ENCODE data around the gene USE1.

The USE1 gene

GRCh38 chr19:17205237-17206140 lies 9.7 kb upstream of the USE1 start:
- H3K4me3 ChIP-seq (ENCODE audit: low read depth, low read length): no peak overlapping the region

DNA sequence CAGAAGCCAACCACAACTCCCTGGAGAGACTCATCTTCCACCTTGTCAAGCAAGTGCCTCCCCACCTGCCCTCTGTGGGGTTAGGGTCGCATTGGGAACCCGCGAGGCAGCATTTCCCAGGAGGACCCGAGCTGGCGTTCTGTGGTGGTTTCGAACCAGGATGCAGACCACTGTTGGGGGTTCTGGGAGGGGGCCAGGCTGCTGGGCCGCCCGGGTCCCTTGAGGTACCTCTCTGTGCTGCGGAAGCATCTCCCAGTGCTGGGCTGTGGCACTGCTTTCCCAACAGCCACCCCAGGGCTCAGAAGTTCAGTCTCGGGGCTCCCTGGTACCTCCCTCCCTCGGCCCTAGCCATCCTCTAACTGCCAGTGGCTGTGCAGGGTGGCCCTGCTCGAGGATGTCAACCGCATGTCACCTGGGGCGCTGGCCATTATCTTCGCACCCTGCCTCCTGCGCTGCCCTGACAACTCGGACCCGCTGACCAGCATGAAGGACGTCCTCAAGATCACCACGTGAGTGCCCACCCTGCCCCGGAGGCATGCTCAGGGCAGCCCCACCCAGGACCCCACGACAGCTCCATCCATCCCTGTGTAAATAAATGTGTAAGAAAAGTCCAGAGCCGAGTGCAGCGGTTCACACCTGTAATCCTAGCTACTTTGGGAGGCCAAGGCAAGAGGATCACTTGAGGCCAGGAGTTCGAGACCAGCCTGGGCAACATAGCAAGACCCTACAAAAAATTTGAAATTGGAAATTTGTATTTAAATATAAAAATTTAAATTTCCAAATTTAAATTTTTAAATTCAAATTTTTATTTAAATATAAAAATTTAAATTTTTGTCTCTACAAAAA lies 8.2 kb upstream of the USE1 start:
- no peak overlapping the region for H3K4me3 ChIP-seq (ENCODE audit: low read depth, low read length)

- H3K4me3 ChIP-seq (ENCODE audit: low read depth, low read length): no peak overlapping the region
Observed at GRCh38 chr19:17209126-17210036, 5.8 kb upstream of the USE1 start.

- H3K4me3 ChIP-seq (ENCODE audit: low read depth, low read length): no peak overlapping the region
Observed at GRCh38 chr19:17210296-17210695, 4.9 kb upstream of the USE1 start.

DNA sequence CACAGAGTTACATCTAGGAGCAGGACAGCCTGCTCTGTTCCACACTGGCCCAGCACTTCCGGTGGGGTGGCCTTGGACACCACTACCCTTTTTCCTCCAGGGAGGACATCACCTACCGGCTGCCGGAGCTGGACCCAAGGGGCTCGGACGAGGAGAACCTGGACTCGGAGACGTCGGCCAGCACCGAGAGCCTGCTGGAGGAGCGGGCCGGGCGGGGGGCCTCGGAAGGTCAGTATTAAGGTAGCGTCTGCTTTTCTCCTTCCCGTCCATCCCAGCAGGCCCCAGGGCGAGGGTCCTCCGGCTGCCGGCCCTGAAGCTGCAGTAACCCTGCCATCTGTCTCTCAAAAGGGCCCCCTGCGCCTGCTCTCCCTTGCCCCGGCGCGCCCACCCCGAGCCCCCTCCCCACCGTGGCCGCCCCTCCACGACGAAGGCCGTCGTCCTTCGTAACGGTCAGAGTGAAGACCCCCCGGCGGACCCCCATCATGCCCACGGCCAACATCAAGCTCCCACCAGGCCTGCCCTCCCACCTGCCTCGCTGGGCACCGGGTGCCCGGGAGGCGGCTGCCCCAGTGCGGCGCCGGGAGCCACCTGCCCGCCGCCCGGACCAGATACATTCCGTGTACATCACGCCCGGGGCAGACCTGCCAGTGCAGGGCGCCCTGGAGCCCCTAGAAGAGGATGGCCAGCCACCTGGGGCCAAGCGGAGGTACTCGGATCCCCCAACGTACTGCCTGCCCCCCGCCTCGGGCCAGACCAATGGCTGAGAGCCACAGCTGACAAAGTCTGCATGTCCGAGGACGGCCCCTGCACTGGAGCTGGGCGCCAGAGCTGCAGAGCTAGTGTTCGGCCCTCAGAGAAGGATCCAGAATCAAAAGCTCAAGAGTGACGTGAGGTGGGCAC lies 3.4 kb upstream of the USE1 start:
- no peak overlapping the region for H3K4me3 ChIP-seq (ENCODE audit: low read depth, low read length)

GRCh38 chr19:17213334-17213733 lies 1.8 kb upstream of the USE1 start:
- H3K4me3 ChIP-seq (ENCODE audit: low read depth, low read length): no peak overlapping the region

GRCh38 chr19:17214508-17215126 lies 540 bp upstream of the USE1 start:
- H3K4me3 ChIP-seq (ENCODE audit: low read depth, low read length): peak overlapping the region; percentile 89

GRCh38 chr19:17216058-17216670 lies 1.0 kb downstream of the USE1 start:
- peak overlapping the region; percentile 10 for H3K4me3 ChIP-seq (ENCODE audit: low read depth, low read length)

GRCh38 chr19:17219286-17219685 lies 4.1 kb downstream of the USE1 start:
- no peak overlapping the region for H3K4me3 ChIP-seq (ENCODE audit: low read depth, low read length)

- no peak overlapping the region for H3K4me3 ChIP-seq (ENCODE audit: low read depth, low read length)
Observed at GRCh38 chr19:17220207-17220758, 5.1 kb downstream of the USE1 start.

GRCh38 chr19:17225053-17225452 lies 9.9 kb downstream of the USE1 start:
- no peak overlapping the region for H3K4me3 ChIP-seq (ENCODE audit: low read depth, low read length)

GRCh38 chr19:17226002-17226933 lies 11.1 kb downstream of the USE1 start, which contains the start of gene OCEL1:
Gene OCEL1, plus strand, starts transcription at chr19:17226226. Its CDS starts 22 bp downstream, at chr19:17226248.
- peak within 1 kb of the TSS; percentile 47 for H3K4me3 ChIP-seq (ENCODE audit: low read depth, low read length)

- no peak overlapping the region for H3K4me3 ChIP-seq (ENCODE audit: low read depth, low read length)
Observed at GRCh38 chr19:17227798-17228367, 12.7 kb downstream of the USE1 start.

GRCh38 chr19:17229890-17230289 lies 14.7 kb downstream of the USE1 start:
- no peak overlapping the region for H3K4me3 ChIP-seq (ENCODE audit: low read depth, low read length)

GRCh38 chr19:17232258-17232657 lies 17.1 kb downstream of the USE1 start:
- H3K4me3 ChIP-seq (ENCODE audit: low read depth, low read length): no peak overlapping the region

DNA sequence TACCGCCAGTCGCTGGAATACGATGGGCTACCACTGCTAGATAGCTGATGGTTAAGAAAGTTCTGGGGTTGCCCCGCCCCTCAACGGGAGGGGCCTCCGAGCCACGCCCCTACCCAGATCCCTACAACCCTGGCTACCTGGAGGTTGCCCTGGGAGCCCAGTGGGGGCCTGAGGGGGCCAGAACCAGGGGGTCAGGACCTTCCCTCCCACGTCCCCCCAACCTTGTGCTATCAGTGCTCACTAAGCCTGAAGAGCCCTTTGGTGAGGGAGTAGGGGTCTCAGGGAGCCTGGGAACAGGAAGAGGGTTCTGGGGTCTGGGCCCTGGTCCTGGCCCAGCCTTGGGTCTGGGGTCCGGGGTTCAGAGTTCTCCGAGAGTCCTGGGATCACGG lies 19.7 kb downstream of the USE1 start:
- H3K4me3 ChIP-seq (ENCODE audit: low read depth, low read length): peak overlapping the region; percentile 74

DNA sequence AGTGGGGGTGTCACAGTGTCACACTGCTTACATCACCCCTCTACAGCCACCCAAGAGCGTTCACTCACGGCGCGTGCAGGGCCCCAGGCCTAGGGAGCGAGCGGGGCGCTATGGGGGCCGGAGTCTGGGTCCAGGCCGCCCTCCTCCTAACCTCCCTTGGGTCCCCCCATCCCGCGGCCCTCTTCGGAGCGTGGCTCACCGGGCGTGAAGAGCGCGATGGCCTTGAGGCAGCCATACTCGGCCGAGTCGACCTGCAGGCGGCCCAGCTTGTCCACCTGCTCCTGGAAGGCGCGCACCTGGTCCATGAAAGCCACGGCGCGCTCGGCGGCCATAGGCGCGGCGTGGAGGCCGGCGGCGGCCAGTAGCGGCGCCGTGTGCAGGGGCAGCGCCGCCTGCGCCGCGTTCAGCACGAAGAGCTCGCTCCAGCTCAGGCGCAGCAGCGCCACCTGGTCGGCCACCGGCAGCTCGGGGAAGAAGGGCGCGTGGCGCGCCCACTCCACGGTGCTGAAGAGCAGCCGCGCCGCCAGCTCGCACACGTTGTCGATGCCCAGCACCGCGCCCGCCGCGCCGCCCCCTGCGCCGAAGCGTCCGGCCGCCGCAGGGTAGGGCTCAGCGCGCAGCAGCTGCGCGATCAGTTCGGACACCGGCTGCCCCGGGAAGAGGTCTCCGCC lies 20.3 kb downstream of the USE1 start:
- peak overlapping the region; percentile 74 for H3K4me3 ChIP-seq (ENCODE audit: low read depth, low read length)

Measured in iPS-11a (cell line).